GM19467 (cell line): ENCODE results near the gene CXCR6.

ENCODE experiments used
- ATAC-seq: cut with Tn5 transposase; IDR thresholded peaks from one replicate; pipeline ENCODE4 v1.9.1; 2021; ENCODE audit warnings: mild to moderate bottlenecking, moderate library complexity; ENCODE audit not compliant: unreplicated experiment

CXCR6 gene

GRCh38 chr3:45966950-45967640 is 23.8 kb downstream of the CXCR6 start:
- ATAC-seq = no peak

GRCh38 chr3:45967724-45968123 is 24.5 kb downstream of the CXCR6 start:
- no peak for ATAC-seq

- no peak for ATAC-seq
Observed at GRCh38 chr3:45968149-45968548, 24.9 kb downstream of the CXCR6 start.

GRCh38 chr3:45968706-45969105 is 25.4 kb downstream of the CXCR6 start:
- ATAC-seq = no peak

GRCh38 chr3:45969116-45969515 is 25.9 kb downstream of the CXCR6 start:
- no peak for ATAC-seq

- ATAC-seq = no peak
Observed at GRCh38 chr3:45969953-45970352, 26.7 kb downstream of the CXCR6 start.

- no peak for ATAC-seq
Observed at GRCh38 chr3:45972534-45973402, 29.5 kb downstream of the CXCR6 start.

GRCh38 chr3:45974686-45975085 is 31.4 kb downstream of the CXCR6 start:
- ATAC-seq = no peak

- ATAC-seq = no peak
Observed at GRCh38 chr3:45975686-45976085, 32.4 kb downstream of the CXCR6 start.

GRCh38 chr3:45976191-45977091 is 33.2 kb downstream of the CXCR6 start:
- no peak for ATAC-seq

GRCh38 chr3:45978006-45978761 is 34.9 kb downstream of the CXCR6 start:
- ATAC-seq = no peak

GRCh38 chr3:45979378-45979777 is 36.1 kb downstream of the CXCR6 start:
- no peak for ATAC-seq

- no peak for ATAC-seq
Observed at GRCh38 chr3:45980229-45980813, 37.1 kb downstream of the CXCR6 start.

- no peak for ATAC-seq
Observed at GRCh38 chr3:45980819-45981218, 37.6 kb downstream of the CXCR6 start.

- ATAC-seq = no peak
Observed at GRCh38 chr3:45981346-45982074, 38.2 kb downstream of the CXCR6 start.

GRCh38 chr3:45983770-45984169 is 40.5 kb downstream of the CXCR6 start:
- no peak for ATAC-seq

GRCh38 chr3:45984331-45985312 is 41.4 kb downstream of the CXCR6 start:
- ATAC-seq = no peak
